Calu3 (cell line): ENCODE measurements around the gene SPRR1A. TPM values are rescaled to one million over a fixed set of nuclear protein-coding genes. Genes with fewer than 3 reads are reported as not detected.

ENCODE experiments used
- BruUV-seq: library from RNA; stranded (reverse); fragments of 400-500 nt; replicated peaks from 2 replicates; lab custom pipeline; 2021; lab: Mats Ljungman, UMichigan
- CTCF ChIA-PET: fragments of 300-600 bp; sonication (Branson Sonifier 250); formaldehyde crosslinking; loops from one replicate; lab custom pipeline; 2022; ENCODE audit warnings: antibody characterized with exemption; lab: Charles Lee
- DNase-seq: peaks from one replicate; pipeline ENCODE4 v3.0.0; 2022
- H3K27ac Mint-ChIP-seq: one replicate; pipeline ENCODE4 v1.8.0; 2022; ENCODE audit warnings: mixed read lengths; ENCODE audit not compliant: unreplicated experiment
- H3K27me3 Mint-ChIP-seq: one replicate; pipeline ENCODE4 v1.8.0; 2022; ENCODE audit warnings: mixed read lengths; ENCODE audit not compliant: unreplicated experiment
- H3K36me3 Mint-ChIP-seq: one replicate; pipeline ENCODE4 v1.8.0; 2022; ENCODE audit warnings: mild to moderate bottlenecking, moderate library complexity, mixed read lengths; ENCODE audit not compliant: insufficient read depth, unreplicated experiment
- H3K4me1 Mint-ChIP-seq: one replicate; pipeline ENCODE4 v1.8.0; 2022; ENCODE audit warnings: mild to moderate bottlenecking, low read depth, mixed read lengths; ENCODE audit not compliant: unreplicated experiment
- H3K4me3 Mint-ChIP-seq: one replicate; pipeline ENCODE4 v1.8.0; 2022; ENCODE audit warnings: mild to moderate bottlenecking, low read depth, moderate library complexity, mixed read lengths; ENCODE audit not compliant: unreplicated experiment
- H3K9me3 Mint-ChIP-seq: one replicate; pipeline ENCODE4 v1.8.0; 2022; ENCODE audit warnings: low read depth, mixed read lengths; ENCODE audit not compliant: unreplicated experiment
- CTCF ChIP-seq: fragments of 200-600 bp; IDR thresholded peaks from one replicate; pipeline ENCODE4 v1.8.0; 2022; ENCODE audit warnings: antibody characterized with exemption; ENCODE audit not compliant: unreplicated experiment
- intact Hi-C: fragments of 100-400 bp; cut with micrococcal nuclease; formaldehyde crosslinking; loops from one replicate; pipeline ENCODE4 v1.10.0; 2022; ENCODE audit not compliant: unreplicated experiment
- total RNA-seq: library from RNA; stranded (reverse); gene quantifications from 2 replicates; pipeline ENCODE4 v1.2.3, GENCODE V29; 2022

The SPRR1A gene
- total RNA-seq, 1 experiment from 2014 or later = not detected

- CTCF ChIA-PET = interaction anchor here (0.5 to 1.7 kb wide), 4 partner anchors 10 to 286 kb away, joined by 3 to 8 read pairs (median 5); partner anchors contain the start of gene SPRR4
- H3K4me3 Mint-ChIP-seq = no peak overlapping the region
- H3K27ac Mint-ChIP-seq = no peak overlapping the region
- DNase-seq = no peak
- intact Hi-C loops = no loop called here
- H3K27me3 Mint-ChIP-seq = no peaks in the 10 kb centered on the region
- TF ChIP-seq CTCF = no peak
- peaks cover 4% of the 10 kb centered on the region for H3K9me3 Mint-ChIP-seq
- BruUV-seq = no TSS peak
- H3K4me1 Mint-ChIP-seq = no peaks in the 10 kb centered on the region
- H3K36me3 Mint-ChIP-seq = no peaks in the 10 kb centered on the region
Observed at GRCh38 chr1:152960452-152961044, 23.3 kb upstream of the SPRR1A start.

- peaks cover 4% of the 10 kb centered on the region for H3K9me3 Mint-ChIP-seq
- H3K27ac Mint-ChIP-seq = no peak overlapping the region
Observed at GRCh38 chr1:152961226-152961891, 22.5 kb upstream of the SPRR1A start.

GRCh38 chr1:152962876-152963415, 20.9 kb upstream of the SPRR1A start:
- no peak for TF ChIP-seq CTCF
- H3K27ac Mint-ChIP-seq = no peak overlapping the region
- H3K4me3 Mint-ChIP-seq = no peak overlapping the region
- H3K27me3 Mint-ChIP-seq = no peaks in the 10 kb centered on the region
- CTCF ChIA-PET = interaction anchor here (0.7 kb wide), 1 partner anchor 84 kb away, joined by 6 read pairs; no protein-coding TSS in a partner anchor
- peaks cover 4% of the 10 kb centered on the region for H3K9me3 Mint-ChIP-seq
- peaks cover 4% of the 10 kb centered on the region for H3K36me3 Mint-ChIP-seq
- DNase-seq = no peak
- H3K4me1 Mint-ChIP-seq = peaks cover 13% of the 10 kb centered on the region
- intact Hi-C loops = no loop called here
- BruUV-seq = no TSS peak

More at GRCh38 chr1:152961226-152961891, 22.5 kb upstream of the SPRR1A start:
- CTCF ChIA-PET = interaction anchor here (1.7 kb wide), 2 partner anchors 71 to 231 kb away, joined by 5 to 8 read pairs; no protein-coding TSS in a partner anchor
- Mint-ChIP-seq H3K27me3 (no peaks in the 10 kb centered on the region), H3K4me1 (no peaks in the 10 kb centered on the region), H3K36me3 (no peaks in the 10 kb centered on the region), H3K4me3 (no peak overlapping the region)
- no peak for DNase-seq
- TF ChIP-seq CTCF = no peak
- no TSS peak for BruUV-seq
- intact Hi-C loops = no loop called here

- Mint-ChIP-seq H3K27ac (no peak overlapping the region), H3K36me3 (peaks cover 4% of the 10 kb centered on the region), H3K4me1 (peaks cover 13% of the 10 kb centered on the region), H3K9me3 (peaks cover 4% of the 10 kb centered on the region), H3K27me3 (no peaks in the 10 kb centered on the region), H3K4me3 (no peak overlapping the region)
- no peak for DNase-seq
- TF ChIP-seq CTCF = no peak
- BruUV-seq = no TSS peak
- CTCF ChIA-PET = interaction anchor here (0.6 to 0.7 kb wide), 2 partner anchors 131 to 228 kb away, joined by 3 to 5 read pairs; no protein-coding TSS in a partner anchor
- intact Hi-C loops = no loop called here
Observed at GRCh38 chr1:152964536-152964935, 19.3 kb upstream of the SPRR1A start.
